ENCODE results near the gene KCNA3.

KCNA3 gene

GRCh38 chr1:110634086-110634454 is 40.7 kb downstream of the KCNA3 start:
- Histone ChIP-seq H3K4me3 (no peak overlapping the region), H3K27ac (no peak overlapping the region), H3K9me3 (ENCODE audit: low read depth, low read length) (no peaks in the 10 kb centered on the region), H3K9ac (ENCODE audit: insufficient read length) (no peak overlapping the region), H3K36me3 (ENCODE audit: insufficient read depth, low read length) (no peaks in the 10 kb centered on the region)
- DNase-seq (ENCODE audit: low read depth, low spot score) = no peak
- no peak for TF ChIP-seq EZH2 (IDR thresholded peaks at IDR 0.05)
- no peak for TF ChIP-seq POLR2AphosphoS5 (IDR thresholded peaks at IDR 0.05; ENCODE audit: borderline replicate concordance, low read depth, low read length)
- no peak for TF ChIP-seq FOXP2 (optimal IDR thresholded peaks at IDR 0.05; ENCODE audit: control extremely low read depth, extremely low read length, insufficient read depth)

GRCh38 chr1:110633646-110634030 is 41.1 kb downstream of the KCNA3 start:
- Histone ChIP-seq H3K27ac (no peak overlapping the region), H3K9ac (ENCODE audit: insufficient read length) (no peak overlapping the region), H3K4me3 (no peak overlapping the region), H3K9me3 (ENCODE audit: low read depth, low read length) (no peaks in the 10 kb centered on the region), H3K36me3 (ENCODE audit: insufficient read depth, low read length) (no peaks in the 10 kb centered on the region)
- TF ChIP-seq FOXP2 (optimal IDR thresholded peaks at IDR 0.05; ENCODE audit: control extremely low read depth, extremely low read length, insufficient read depth) (no peak), EZH2 (IDR thresholded peaks at IDR 0.05) (no peak), POLR2AphosphoS5 (IDR thresholded peaks at IDR 0.05; ENCODE audit: borderline replicate concordance, low read depth, low read length) (no peak)
- DNase-seq (ENCODE audit: low read depth, low spot score) = no peak

- no peaks in the 10 kb centered on the region for H3K9me3 ChIP-seq (ENCODE audit: low read depth, low read length)
- no peaks in the 10 kb centered on the region for H3K36me3 ChIP-seq (ENCODE audit: insufficient read depth, low read length)
- no peak for DNase-seq (ENCODE audit: low read depth, low spot score)
- TF ChIP-seq FOXP2 (optimal IDR thresholded peaks at IDR 0.05; ENCODE audit: control extremely low read depth, extremely low read length, insufficient read depth) (no peak), EZH2 (IDR thresholded peaks at IDR 0.05) (no peak), POLR2AphosphoS5 (IDR thresholded peaks at IDR 0.05; ENCODE audit: borderline replicate concordance, low read depth, low read length) (no peak)
- H3K27ac ChIP-seq = no peak overlapping the region
- no peak overlapping the region for H3K9ac ChIP-seq (ENCODE audit: insufficient read length)
- H3K4me3 ChIP-seq = no peak overlapping the region
These were observed 42.7 kb downstream of the KCNA3 start for GRCh38 chr1:110631836-110632620.

- no peak overlapping the region for H3K9ac ChIP-seq (ENCODE audit: insufficient read length)
- no peak for DNase-seq (ENCODE audit: low read depth, low spot score)
These were observed 43.7 kb downstream of the KCNA3 start for GRCh38 chr1:110630839-110631663.

GRCh38 chr1:110628323-110629105 is 46.2 kb downstream of the KCNA3 start:
- no peak for DNase-seq (ENCODE audit: low read depth, low spot score)
- Histone ChIP-seq H3K9ac (ENCODE audit: insufficient read length) (no peak overlapping the region), H3K27ac (no peak overlapping the region), H3K9me3 (ENCODE audit: low read depth, low read length) (no peaks in the 10 kb centered on the region), H3K36me3 (ENCODE audit: insufficient read depth, low read length) (no peaks in the 10 kb centered on the region), H3K4me3 (no peak overlapping the region)
- TF ChIP-seq FOXP2 (optimal IDR thresholded peaks at IDR 0.05; ENCODE audit: control extremely low read depth, extremely low read length, insufficient read depth) (no peak), EZH2 (IDR thresholded peaks at IDR 0.05) (no peak), POLR2AphosphoS5 (IDR thresholded peaks at IDR 0.05; ENCODE audit: borderline replicate concordance, low read depth, low read length) (no peak)

More at GRCh38 chr1:110630839-110631663, 43.7 kb downstream of the KCNA3 start:
- Histone ChIP-seq H3K27ac (no peak overlapping the region), H3K36me3 (ENCODE audit: insufficient read depth, low read length) (no peaks in the 10 kb centered on the region), H3K4me3 (no peak overlapping the region), H3K9me3 (ENCODE audit: low read depth, low read length) (no peaks in the 10 kb centered on the region)
- TF ChIP-seq EZH2 (IDR thresholded peaks at IDR 0.05) (no peak), POLR2AphosphoS5 (IDR thresholded peaks at IDR 0.05; ENCODE audit: borderline replicate concordance, low read depth, low read length) (no peak), FOXP2 (optimal IDR thresholded peaks at IDR 0.05; ENCODE audit: control extremely low read depth, extremely low read length, insufficient read depth) (no peak)

GRCh38 chr1:110627764-110628163 is 47.0 kb downstream of the KCNA3 start:
- no peak for TF ChIP-seq POLR2AphosphoS5 (IDR thresholded peaks at IDR 0.05; ENCODE audit: borderline replicate concordance, low read depth, low read length)
- TF ChIP-seq FOXP2 (optimal IDR thresholded peaks at IDR 0.05; ENCODE audit: control extremely low read depth, extremely low read length, insufficient read depth) = no peak
- no peak for TF ChIP-seq EZH2 (IDR thresholded peaks at IDR 0.05)
- H3K9ac ChIP-seq (ENCODE audit: insufficient read length) = no peak overlapping the region
- no peaks in the 10 kb centered on the region for H3K9me3 ChIP-seq (ENCODE audit: low read depth, low read length)
- DNase-seq (ENCODE audit: low read depth, low spot score) = no peak
- H3K4me3 ChIP-seq = no peak overlapping the region
- H3K27ac ChIP-seq = no peak overlapping the region
- H3K36me3 ChIP-seq (ENCODE audit: insufficient read depth, low read length) = no peaks in the 10 kb centered on the region

GRCh38 chr1:110626889-110627288 is 47.9 kb downstream of the KCNA3 start:
- Histone ChIP-seq H3K4me3 (no peak overlapping the region), H3K36me3 (ENCODE audit: insufficient read depth, low read length) (no peaks in the 10 kb centered on the region), H3K9ac (ENCODE audit: insufficient read length) (no peak overlapping the region), H3K9me3 (ENCODE audit: low read depth, low read length) (no peaks in the 10 kb centered on the region), H3K27ac (no peak overlapping the region)
- DNase-seq (ENCODE audit: low read depth, low spot score) = no peak
- TF ChIP-seq EZH2 (IDR thresholded peaks at IDR 0.05) (no peak), POLR2AphosphoS5 (IDR thresholded peaks at IDR 0.05; ENCODE audit: borderline replicate concordance, low read depth, low read length) (no peak), FOXP2 (optimal IDR thresholded peaks at IDR 0.05; ENCODE audit: control extremely low read depth, extremely low read length, insufficient read depth) (no peak)

All from SK-N-MC (cell line).